ENCODE results near the gene COL23A1. TPM values are rescaled to one million over a fixed set of nuclear protein-coding genes. Genes with fewer than 3 reads are reported as not detected.

The COL23A1 gene
- 1 to 10 TPM; 2.5 to 3.4 (median 3.0) TPM for total RNA-seq

GRCh38 chr5:178590141-178590923, at the start of gene COL23A1:
Gene COL23A1, minus strand, starts transcription at chr5:178590393.
- peak within 1 kb of the TSS; percentile 20 for H3K4me3 ChIP-seq (ENCODE audit: low read depth, poor library complexity, severe bottlenecking)
- TF ChIP-seq POLR2A (IDR thresholded peaks at IDR 0.05): no peak
- TF ChIP-seq CTCF (IDR thresholded peaks at IDR 0.05): peak in 1 of 3 donors; percentile 33
- 1 to 2% methylated on average over 15 to 36 of the region's 78 CpGs for WGBS, 2 donors
- intact Hi-C loops (cut with DNase I; ENCODE audit: low total_unique reads): loop anchor here (5.0 kb wide), 1 partner anchor 308 kb away; no protein-coding TSS in a partner anchor
- DNase-seq (ENCODE audit: low spot score in 2 of 2): peak in 1 of 2 donors; percentile 88

GRCh38 chr5:178637356-178638074, 47.3 kb upstream of the COL23A1 start:
- TF ChIP-seq CTCF (IDR thresholded peaks at IDR 0.05) (no peak), POLR2A (IDR thresholded peaks at IDR 0.05) (no peak)
- intact Hi-C loops (cut with DNase I; ENCODE audit: low total_unique reads): no loop called here
- DNase-seq (ENCODE audit: low spot score in 2 of 2): no peak
- 63 to 68% methylated on average over 9 of the region's 9 CpGs for WGBS, 2 donors
- no peak overlapping the region for H3K4me3 ChIP-seq (ENCODE audit: low read depth, poor library complexity, severe bottlenecking)

- intact Hi-C loops (cut with DNase I; ENCODE audit: low total_unique reads): no loop called here
- H3K4me3 ChIP-seq (ENCODE audit: low read depth, poor library complexity, severe bottlenecking): no peak overlapping the region
- TF ChIP-seq POLR2A (IDR thresholded peaks at IDR 0.05) (no peak), CTCF (IDR thresholded peaks at IDR 0.05) (no peak)
- 48 to 50% methylated on average over 4 of the region's 4 CpGs for WGBS, 2 donors
- DNase-seq (ENCODE audit: low spot score in 2 of 2): no peak
Measured at GRCh38 chr5:178632285-178632684, 42.1 kb upstream of the COL23A1 start.

- no peak for DNase-seq (ENCODE audit: low spot score in 2 of 2)
- no peak for TF ChIP-seq CTCF (IDR thresholded peaks at IDR 0.05)
- TF ChIP-seq POLR2A (IDR thresholded peaks at IDR 0.05): no peak
- intact Hi-C loops (cut with DNase I; ENCODE audit: low total_unique reads): no loop called here
- no peak overlapping the region for H3K4me3 ChIP-seq (ENCODE audit: low read depth, poor library complexity, severe bottlenecking)
- WGBS, 2 donors: 55 to 64% methylated on average over 2 of the region's 2 CpGs
Measured at GRCh38 chr5:178630951-178631350, 40.8 kb upstream of the COL23A1 start.

GRCh38 chr5:178630475-178630930, 40.3 kb upstream of the COL23A1 start:
- no peak for DNase-seq (ENCODE audit: low spot score in 2 of 2)
- no peak overlapping the region for H3K4me3 ChIP-seq (ENCODE audit: low read depth, poor library complexity, severe bottlenecking)
- TF ChIP-seq CTCF (IDR thresholded peaks at IDR 0.05): no peak
- no peak for TF ChIP-seq POLR2A (IDR thresholded peaks at IDR 0.05)
- 33 to 37% methylated on average over 4 of the region's 4 CpGs for WGBS, 2 donors
- intact Hi-C loops (cut with DNase I; ENCODE audit: low total_unique reads): no loop called here

Measured in lower leg skin (tissue), 4 donors.